HEK293 (cell line): ENCODE results near the gene TRAK2.

ENCODE experiments used
- TCF7L2 ChIP-seq: IDR thresholded peaks from 2 replicates; pipeline ENCODE4 v1.6.1; 2011; ENCODE audit warnings: low read depth, mild to moderate bottlenecking, inconsistent platforms, low read length, moderate library complexity, borderline replicate concordance
- ZNF146 ChIP-seq: fragments of 450-650 bp; formaldehyde crosslinking; IDR thresholded peaks from 2 replicates; pipeline ENCODE4 v1.5.1; 2016; ENCODE audit warnings: missing biosample characterization, missing genetic modification characterization
- ZNF324 ChIP-seq: fragments of 450-650 bp; formaldehyde crosslinking; IDR thresholded peaks from 2 replicates; pipeline ENCODE4 v1.5.1; 2016; ENCODE audit warnings: missing biosample characterization, missing genetic modification characterization
- ZNF501 ChIP-seq: fragments of 450-650 bp; formaldehyde crosslinking; IDR thresholded peaks from 2 replicates; pipeline ENCODE4 v1.5.1; 2016; ENCODE audit warnings: missing biosample characterization, missing genetic modification characterization
- ZNF701 ChIP-seq: fragments of 450-650 bp; formaldehyde crosslinking; IDR thresholded peaks from 2 replicates; pipeline ENCODE4 v1.5.1; 2016; ENCODE audit warnings: missing biosample characterization, missing genetic modification characterization
- ZNF768 ChIP-seq: fragments of 450-650 bp; formaldehyde crosslinking; IDR thresholded peaks from 2 replicates; pipeline ENCODE4 v1.5.1; 2018; ENCODE audit warnings: missing biosample characterization, mild to moderate bottlenecking, missing genetic modification characterization
- TF ChIP-seq, protein P1 (sequence below): fragments of 450-650 bp; formaldehyde crosslinking; IDR thresholded peaks from 2 replicates; pipeline ENCODE4 v1.5.1; 2016; ENCODE audit warnings: missing biosample characterization, missing genetic modification characterization

DNA sequence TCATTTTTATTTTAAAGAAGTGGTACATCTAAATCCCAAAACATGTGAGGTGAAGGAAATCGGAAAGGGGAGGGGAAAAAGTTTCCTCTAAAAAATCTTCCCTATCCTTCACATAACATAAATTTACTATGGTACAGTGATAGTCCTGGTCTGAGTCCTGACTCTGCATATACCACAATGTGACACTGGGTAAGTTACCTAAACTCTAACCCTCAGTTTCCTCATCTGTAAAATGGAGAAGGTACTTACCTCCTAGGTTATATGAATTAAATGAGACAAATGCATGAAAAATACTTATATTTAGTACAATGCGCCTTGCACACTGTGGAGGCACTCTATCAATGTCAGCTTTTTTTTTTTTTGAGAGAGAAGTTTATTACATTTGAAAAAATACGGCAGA lies 42.3 kb downstream of the TRAK2 start:
- TF ChIP-seq ZNF501 (tag by site-specific recombination) (no peak), ZNF768 (no peak), ZNF324 (no peak), ZNF146 (tag by site-specific recombination) (no peak), ZNF701 (tag by site-specific recombination) (no peak), TCF7L2 (no peak)
- TF ChIP-seq, protein P1, sequence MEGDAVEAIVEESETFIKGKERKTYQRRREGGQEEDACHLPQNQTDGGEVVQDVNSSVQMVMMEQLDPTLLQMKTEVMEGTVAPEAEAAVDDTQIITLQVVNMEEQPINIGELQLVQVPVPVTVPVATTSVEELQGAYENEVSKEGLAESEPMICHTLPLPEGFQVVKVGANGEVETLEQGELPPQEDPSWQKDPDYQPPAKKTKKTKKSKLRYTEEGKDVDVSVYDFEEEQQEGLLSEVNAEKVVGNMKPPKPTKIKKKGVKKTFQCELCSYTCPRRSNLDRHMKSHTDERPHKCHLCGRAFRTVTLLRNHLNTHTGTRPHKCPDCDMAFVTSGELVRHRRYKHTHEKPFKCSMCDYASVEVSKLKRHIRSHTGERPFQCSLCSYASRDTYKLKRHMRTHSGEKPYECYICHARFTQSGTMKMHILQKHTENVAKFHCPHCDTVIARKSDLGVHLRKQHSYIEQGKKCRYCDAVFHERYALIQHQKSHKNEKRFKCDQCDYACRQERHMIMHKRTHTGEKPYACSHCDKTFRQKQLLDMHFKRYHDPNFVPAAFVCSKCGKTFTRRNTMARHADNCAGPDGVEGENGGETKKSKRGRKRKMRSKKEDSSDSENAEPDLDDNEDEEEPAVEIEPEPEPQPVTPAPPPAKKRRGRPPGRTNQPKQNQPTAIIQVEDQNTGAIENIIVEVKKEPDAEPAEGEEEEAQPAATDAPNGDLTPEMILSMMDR (tag by site-specific recombination) = no peak
